Peyer's patch (tissue), 4 donors: Measurements from ENCODE around the gene TMEM87B.

ENCODE experiments used
- POLR2A ChIP-seq, 2 donors: fragments of 450-650 bp; IDR thresholded peaks; one replicate each; pipeline ENCODE4 v1.5.1; 2017; ENCODE audit warnings: antibody characterized with exemption in 2 of 2, mild to moderate bottlenecking in 2 of 2, moderate library complexity in 2 of 2
- TF ChIP-seq, protein P1 (sequence below), 6 experiments: fragments of 450-650 bp in 4 of 6; fragments of 200-600 bp in 2 of 6; sonication (generic) in 1 of 6; IDR thresholded peaks; one replicate each; pipeline ENCODE4 v1.5.1; 2017 to 2019; ENCODE audit warnings: antibody characterized with exemption in 6 of 6, mild to moderate bottlenecking in 3 of 6, moderate library complexity in 1 of 6

DNA sequence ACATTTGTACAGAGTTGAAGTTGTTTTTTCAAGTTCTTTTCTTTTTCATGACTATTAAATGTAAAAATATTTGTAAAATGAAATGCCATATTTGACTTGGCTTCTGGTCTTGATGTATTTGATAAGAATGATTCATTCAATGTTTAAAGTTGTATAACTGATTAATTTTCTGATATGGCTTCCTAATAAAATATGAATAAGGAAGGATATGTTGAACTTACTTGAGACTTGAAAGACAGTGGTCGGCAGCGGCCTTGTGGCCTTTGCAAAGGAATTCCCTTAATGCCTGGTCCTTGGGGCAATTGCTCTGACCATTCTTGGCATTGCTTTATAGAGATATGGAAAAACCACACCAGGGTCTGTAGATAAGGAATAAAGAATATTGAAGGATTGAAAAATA lies 25.9 kb upstream of the TMEM87B start:
- TF ChIP-seq, protein P1, sequence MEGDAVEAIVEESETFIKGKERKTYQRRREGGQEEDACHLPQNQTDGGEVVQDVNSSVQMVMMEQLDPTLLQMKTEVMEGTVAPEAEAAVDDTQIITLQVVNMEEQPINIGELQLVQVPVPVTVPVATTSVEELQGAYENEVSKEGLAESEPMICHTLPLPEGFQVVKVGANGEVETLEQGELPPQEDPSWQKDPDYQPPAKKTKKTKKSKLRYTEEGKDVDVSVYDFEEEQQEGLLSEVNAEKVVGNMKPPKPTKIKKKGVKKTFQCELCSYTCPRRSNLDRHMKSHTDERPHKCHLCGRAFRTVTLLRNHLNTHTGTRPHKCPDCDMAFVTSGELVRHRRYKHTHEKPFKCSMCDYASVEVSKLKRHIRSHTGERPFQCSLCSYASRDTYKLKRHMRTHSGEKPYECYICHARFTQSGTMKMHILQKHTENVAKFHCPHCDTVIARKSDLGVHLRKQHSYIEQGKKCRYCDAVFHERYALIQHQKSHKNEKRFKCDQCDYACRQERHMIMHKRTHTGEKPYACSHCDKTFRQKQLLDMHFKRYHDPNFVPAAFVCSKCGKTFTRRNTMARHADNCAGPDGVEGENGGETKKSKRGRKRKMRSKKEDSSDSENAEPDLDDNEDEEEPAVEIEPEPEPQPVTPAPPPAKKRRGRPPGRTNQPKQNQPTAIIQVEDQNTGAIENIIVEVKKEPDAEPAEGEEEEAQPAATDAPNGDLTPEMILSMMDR (IDR thresholded peaks at IDR 0.05) = no peak
- TF ChIP-seq POLR2A (IDR thresholded peaks at IDR 0.05) = no peak
